ENCODE results near the gene VANGL1. TPM values are rescaled to one million over a fixed set of nuclear protein-coding genes. Genes with fewer than 3 reads are reported as not detected.

The VANGL1 gene
- 71.3 TPM for polyA plus RNA-seq (2013, experiment 1 of 2)
- 69.6 TPM for polyA plus RNA-seq (2013, experiment 2 of 2)

DNA sequence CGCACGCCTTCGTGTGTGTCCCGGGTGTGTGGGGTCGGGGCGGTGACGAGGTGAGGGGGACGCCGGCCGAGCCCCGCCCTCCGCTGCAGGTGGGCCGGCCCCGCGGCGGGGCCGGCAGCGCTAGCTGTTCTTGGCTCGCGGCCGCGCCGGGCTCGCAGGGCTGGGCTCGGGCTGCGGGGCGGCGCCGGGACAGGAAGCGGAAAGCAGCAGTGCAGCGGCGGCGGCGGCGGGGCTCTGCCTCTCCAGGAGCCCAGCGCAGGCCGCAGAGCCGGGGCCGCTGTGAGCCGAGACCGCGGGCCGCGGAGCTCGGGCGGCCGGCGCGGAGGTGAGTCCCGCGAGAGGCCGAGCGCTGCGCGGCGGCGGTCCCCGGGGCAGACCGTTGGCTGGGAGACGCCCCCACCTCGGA, at the start of gene VANGL1:
Gene VANGL1 (plus strand): TSS at position 209 of the 406 bp plus-strand sequence. CDS start 9,444 bp downstream, outside the sequence.
- H3K4me1 ChIP-seq (ENCODE audit: control insufficient read depth, low read depth, low read length) = peaks cover 14% of the 10 kb centered on the region
- H3K9ac ChIP-seq (ENCODE audit: low read length) = peak within 1 kb of the TSS; percentile 88
- peak within 1 kb of the TSS; percentile 97 for H3K4ac ChIP-seq (ENCODE audit: low read depth, low read length)
- H3K23ac ChIP-seq (ENCODE audit: low read length) = peak within 1 kb of the TSS; percentile 86
- no peak within 1 kb of the TSS for H2BK15ac ChIP-seq (replicated peaks; ENCODE audit: low read depth)
- H2BK5ac ChIP-seq (ENCODE audit: low read length) = peak within 1 kb of the TSS; percentile 60
- H3K56ac ChIP-seq (ENCODE audit: low read length) = peak within 1 kb of the TSS; percentile 88
- H3K79me1 ChIP-seq (ENCODE audit: low read length) = no peaks in the 10 kb centered on the region
- H4K8ac ChIP-seq (ENCODE audit: low read depth, low read length) = peak within 1 kb of the TSS; percentile 69
- H3K79me2 ChIP-seq (ENCODE audit: control insufficient read depth, insufficient read depth, low read length) = peaks cover 45% of the 10 kb centered on the region
- H3K4me3 ChIP-seq (ENCODE audit: low read length) = peak within 1 kb of the TSS; percentile 50
- DNase-seq = peak; percentile 83
- H3K18ac ChIP-seq (ENCODE audit: low read length) = peak within 1 kb of the TSS; percentile 94
- H3K27me3 ChIP-seq (ENCODE audit: insufficient read depth, low read length, poor library complexity) = no peaks in the 10 kb centered on the region
- H3K36me3 ChIP-seq (ENCODE audit: control insufficient read depth, insufficient read depth, low read length) = no peaks in the 10 kb centered on the region
- no peak within 1 kb of the TSS for H4K5ac ChIP-seq (ENCODE audit: low read length)
- WGBS (ENCODE audit: extremely low coverage, insufficient coverage, low lambda C conversion rate) = no CpG with 5 or more reads among the region's 61 CpGs
- H3K4me2 ChIP-seq (ENCODE audit: low read length) = peak within 1 kb of the TSS; percentile 77
- peak within 1 kb of the TSS; percentile 40 for H2BK120ac ChIP-seq (ENCODE audit: low read depth, low read length)
- H3K27ac ChIP-seq (ENCODE audit: low read depth, low read length) = peak within 1 kb of the TSS; percentile 97
- peak within 1 kb of the TSS; percentile 35 for H2AK5ac ChIP-seq (ENCODE audit: low read length)

DNA sequence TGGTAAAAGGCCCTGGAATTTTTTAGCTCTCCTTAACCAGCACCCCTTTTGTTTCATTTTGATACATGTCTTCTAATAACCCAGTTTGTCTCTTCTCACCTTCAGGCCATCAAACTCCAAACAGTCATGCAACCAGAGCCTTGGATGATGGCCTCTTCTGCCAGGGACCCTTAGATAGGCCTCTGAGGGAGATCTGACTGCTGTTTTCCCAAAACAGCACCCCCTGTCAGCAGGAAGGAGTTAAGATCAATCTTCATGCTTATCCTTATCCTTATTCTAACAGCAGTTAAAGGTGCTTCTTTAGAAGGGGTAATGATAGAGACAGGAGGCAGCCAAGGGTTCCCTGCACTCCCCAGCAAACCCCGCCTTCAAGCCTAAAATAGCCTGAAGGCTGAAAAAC, 49.5 kb upstream of the VANGL1 start:
- H3K9ac ChIP-seq (ENCODE audit: low read length) = no peak overlapping the region
- no peak overlapping the region for H2BK120ac ChIP-seq (ENCODE audit: low read depth, low read length)
- H3K36me3 ChIP-seq (ENCODE audit: control insufficient read depth, insufficient read depth, low read length) = no peaks in the 10 kb centered on the region
- no peak overlapping the region for H4K5ac ChIP-seq (ENCODE audit: low read length)
- no peaks in the 10 kb centered on the region for H3K27me3 ChIP-seq (ENCODE audit: insufficient read depth, low read length, poor library complexity)
- no peak overlapping the region for H3K27ac ChIP-seq (ENCODE audit: low read depth, low read length)
- no peak overlapping the region for H3K4me2 ChIP-seq (ENCODE audit: low read length)
- peaks cover 8% of the 10 kb centered on the region for H3K4me1 ChIP-seq (ENCODE audit: control insufficient read depth, low read depth, low read length)
- H3K79me1 ChIP-seq (ENCODE audit: low read length) = no peaks in the 10 kb centered on the region
- H2AK5ac ChIP-seq (ENCODE audit: low read length) = no peak overlapping the region
- H2BK5ac ChIP-seq (ENCODE audit: low read length) = no peak overlapping the region
- H3K4ac ChIP-seq (ENCODE audit: low read depth, low read length) = no peak overlapping the region
- no peak overlapping the region for H3K23ac ChIP-seq (ENCODE audit: low read length)
- no peak overlapping the region for H3K18ac ChIP-seq (ENCODE audit: low read length)
- H2BK15ac ChIP-seq (replicated peaks; ENCODE audit: low read depth) = no peak overlapping the region
- no peak overlapping the region for H3K4me3 ChIP-seq (ENCODE audit: low read length)
- H3K79me2 ChIP-seq (ENCODE audit: control insufficient read depth, insufficient read depth, low read length) = no peaks in the 10 kb centered on the region
- no peak overlapping the region for H4K8ac ChIP-seq (ENCODE audit: low read depth, low read length)
- no peak for DNase-seq
- H3K56ac ChIP-seq (ENCODE audit: low read length) = no peak overlapping the region
- no CpG with 5 or more reads among the region's 1 CpG for WGBS (ENCODE audit: extremely low coverage, insufficient coverage, low lambda C conversion rate)

DNA sequence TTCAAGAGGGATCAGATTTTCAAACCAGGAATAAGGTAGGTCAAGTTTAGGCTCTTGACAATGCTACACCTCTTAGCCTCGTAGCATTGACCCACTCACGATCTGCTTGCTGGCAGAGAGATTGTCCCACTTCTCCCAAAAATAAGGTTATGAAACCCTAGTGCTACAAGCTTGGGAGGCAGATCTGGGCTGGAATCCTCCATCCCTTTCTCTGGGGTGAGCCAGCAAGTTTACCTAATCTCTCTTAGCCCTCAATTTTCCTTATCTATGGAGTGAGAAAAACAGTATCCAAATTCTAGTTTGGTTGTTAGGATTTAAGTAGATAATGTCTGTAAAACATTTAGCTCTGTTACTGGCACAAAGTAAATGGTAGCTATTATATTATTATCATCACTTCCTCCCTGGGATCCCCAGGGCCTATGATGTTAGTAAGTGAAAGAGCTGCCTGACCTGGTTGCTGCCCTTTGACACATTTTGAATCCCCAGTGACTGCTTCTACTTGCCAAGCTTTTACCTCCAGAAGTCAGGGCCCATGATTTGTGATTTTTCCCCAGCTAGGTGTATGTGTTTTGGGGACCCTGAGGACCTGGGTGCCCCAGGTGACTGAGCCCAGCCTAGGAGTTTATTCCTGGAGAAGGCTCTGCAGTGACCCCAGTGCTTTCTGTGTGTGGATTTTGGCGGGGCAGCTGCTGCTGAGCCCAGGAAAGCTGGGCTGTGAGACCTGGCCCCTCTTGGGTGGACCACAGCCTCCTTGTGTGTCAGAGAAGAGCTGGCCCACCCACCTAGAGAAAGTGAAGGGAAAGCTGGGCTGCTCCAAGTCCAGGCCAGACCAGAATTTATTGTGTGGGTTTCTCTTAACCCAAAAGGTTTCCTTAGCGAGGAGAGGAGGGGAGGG, 48.2 kb upstream of the VANGL1 start:
- H3K27ac ChIP-seq (ENCODE audit: low read depth, low read length) = peak overlapping the region; percentile 57
- H2AK5ac ChIP-seq (ENCODE audit: low read length) = no peak overlapping the region
- no peak overlapping the region for H3K9ac ChIP-seq (ENCODE audit: low read length)
- H2BK120ac ChIP-seq (ENCODE audit: low read depth, low read length) = no peak overlapping the region
- H2BK5ac ChIP-seq (ENCODE audit: low read length) = peak overlapping the region; percentile 20
- DNase-seq = peak; percentile 67
- H3K27me3 ChIP-seq (ENCODE audit: insufficient read depth, low read length, poor library complexity) = no peaks in the 10 kb centered on the region
- no peaks in the 10 kb centered on the region for H3K36me3 ChIP-seq (ENCODE audit: control insufficient read depth, insufficient read depth, low read length)
- H3K4me3 ChIP-seq (ENCODE audit: low read length) = no peak overlapping the region
- no peaks in the 10 kb centered on the region for H3K79me2 ChIP-seq (ENCODE audit: control insufficient read depth, insufficient read depth, low read length)
- no peak overlapping the region for H2BK15ac ChIP-seq (replicated peaks; ENCODE audit: low read depth)
- no peak overlapping the region for H3K4ac ChIP-seq (ENCODE audit: low read depth, low read length)
- no peak overlapping the region for H4K8ac ChIP-seq (ENCODE audit: low read depth, low read length)
- no peaks in the 10 kb centered on the region for H3K79me1 ChIP-seq (ENCODE audit: low read length)
- H3K4me1 ChIP-seq (ENCODE audit: control insufficient read depth, low read depth, low read length) = peaks cover 8% of the 10 kb centered on the region
- WGBS (ENCODE audit: extremely low coverage, insufficient coverage, low lambda C conversion rate) = no CpG with 5 or more reads among the region's 4 CpGs
- peak overlapping the region; percentile 2 for H3K18ac ChIP-seq (ENCODE audit: low read length)
- no peak overlapping the region for H3K23ac ChIP-seq (ENCODE audit: low read length)
- no peak overlapping the region for H4K5ac ChIP-seq (ENCODE audit: low read length)
- H3K56ac ChIP-seq (ENCODE audit: low read length) = peak overlapping the region; percentile 56
- H3K4me2 ChIP-seq (ENCODE audit: low read length) = no peak overlapping the region

DNA sequence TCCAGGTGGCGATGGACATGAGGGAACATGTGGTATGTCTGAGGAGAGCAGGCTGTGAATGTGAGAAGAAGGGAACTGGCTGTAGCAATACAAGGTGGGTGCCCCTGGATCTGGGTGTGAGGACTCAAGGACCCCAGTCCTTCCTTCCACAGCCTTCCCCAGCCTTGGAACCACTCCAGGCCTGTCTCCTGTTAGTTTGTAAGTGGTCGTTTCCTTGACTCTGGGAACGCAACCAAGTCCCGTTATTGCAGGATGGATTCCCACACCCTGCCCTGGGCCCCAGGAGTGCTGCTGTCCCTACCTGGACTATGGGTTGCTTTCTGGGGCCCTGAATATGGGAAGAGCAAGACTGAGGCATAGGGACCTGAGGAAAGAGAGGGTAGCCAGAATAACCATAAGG, 47.2 kb upstream of the VANGL1 start:
- H2BK5ac ChIP-seq (ENCODE audit: low read length) = no peak overlapping the region
- no CpG with 5 or more reads among the region's 4 CpGs for WGBS (ENCODE audit: extremely low coverage, insufficient coverage, low lambda C conversion rate)

DNA sequence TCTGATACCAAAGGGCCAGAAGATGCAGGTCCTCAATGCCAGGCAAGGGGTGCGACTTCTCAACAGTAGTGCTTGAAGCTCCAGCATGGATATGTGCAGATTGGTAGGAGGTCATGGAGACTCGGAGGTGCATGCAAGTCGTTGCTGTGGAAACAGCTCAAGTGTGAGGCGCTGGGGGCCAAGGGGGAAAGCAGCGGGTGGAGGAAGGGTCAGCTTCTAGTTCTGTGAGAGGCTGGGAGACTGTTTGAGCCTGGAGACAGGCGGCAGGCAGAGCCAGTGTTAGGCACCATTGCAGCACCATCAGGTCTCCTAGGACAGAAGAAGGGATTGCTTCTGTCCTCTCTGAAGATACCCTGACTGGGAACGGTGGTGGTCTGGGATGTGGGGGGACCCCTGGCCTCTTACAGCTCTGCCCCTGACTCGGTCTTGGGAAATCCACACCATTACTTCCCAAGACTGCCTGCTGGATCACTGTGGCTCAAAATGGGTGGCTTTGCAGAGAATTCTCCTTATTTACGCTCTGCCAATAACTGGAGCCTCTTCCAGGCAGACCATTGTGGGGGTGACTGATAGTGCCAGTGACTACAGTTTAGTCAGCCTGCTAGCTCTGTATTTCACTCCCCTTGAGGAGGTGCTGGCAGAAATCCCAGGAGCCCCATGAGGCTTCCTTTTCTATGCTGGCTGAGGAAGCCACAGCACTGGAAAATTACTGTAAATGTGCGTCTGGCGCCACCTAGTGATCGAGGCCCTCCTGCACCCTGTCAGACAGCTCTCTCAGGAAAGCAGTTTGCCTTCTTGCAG, 46.3 kb upstream of the VANGL1 start:
- Histone ChIP-seq H3K23ac (ENCODE audit: low read length) (no peak overlapping the region), H2BK15ac (replicated peaks; ENCODE audit: low read depth) (no peak overlapping the region), H3K36me3 (ENCODE audit: control insufficient read depth, insufficient read depth, low read length) (no peaks in the 10 kb centered on the region), H3K56ac (ENCODE audit: low read length) (peak overlapping the region; percentile 65), H2BK120ac (ENCODE audit: low read depth, low read length) (no peak overlapping the region), H3K79me2 (ENCODE audit: control insufficient read depth, insufficient read depth, low read length) (no peaks in the 10 kb centered on the region), H3K18ac (ENCODE audit: low read length) (no peak overlapping the region), H3K4ac (ENCODE audit: low read depth, low read length) (no peak overlapping the region), H3K79me1 (ENCODE audit: low read length) (no peaks in the 10 kb centered on the region), H3K4me2 (ENCODE audit: low read length) (no peak overlapping the region), H3K4me3 (ENCODE audit: low read length) (no peak overlapping the region), H2AK5ac (ENCODE audit: low read length) (peak overlapping the region; percentile 83), H2BK5ac (ENCODE audit: low read length) (no peak overlapping the region), H4K5ac (ENCODE audit: low read length) (no peak overlapping the region), H4K8ac (ENCODE audit: low read depth, low read length) (no peak overlapping the region), H3K27ac (ENCODE audit: low read depth, low read length) (no peak overlapping the region), H3K4me1 (ENCODE audit: control insufficient read depth, low read depth, low read length) (peaks cover 8% of the 10 kb centered on the region), H3K9ac (ENCODE audit: low read length) (no peak overlapping the region), H3K27me3 (ENCODE audit: insufficient read depth, low read length, poor library complexity) (no peaks in the 10 kb centered on the region)
- peak; percentile 91 for DNase-seq
- no CpG with 5 or more reads among the region's 12 CpGs for WGBS (ENCODE audit: extremely low coverage, insufficient coverage, low lambda C conversion rate)

More for the DNA sequence above, 47.2 kb upstream of the VANGL1 start:
- H2BK15ac ChIP-seq (replicated peaks; ENCODE audit: low read depth) = no peak overlapping the region
- H2BK120ac ChIP-seq (ENCODE audit: low read depth, low read length) = no peak overlapping the region
- no peak overlapping the region for H3K4ac ChIP-seq (ENCODE audit: low read depth, low read length)
- no peak overlapping the region for H3K4me3 ChIP-seq (ENCODE audit: low read length)
- H3K27ac ChIP-seq (ENCODE audit: low read depth, low read length) = no peak overlapping the region
- H3K56ac ChIP-seq (ENCODE audit: low read length) = no peak overlapping the region
- H3K18ac ChIP-seq (ENCODE audit: low read length) = no peak overlapping the region
- H3K36me3 ChIP-seq (ENCODE audit: control insufficient read depth, insufficient read depth, low read length) = no peaks in the 10 kb centered on the region
- no peak overlapping the region for H3K4me2 ChIP-seq (ENCODE audit: low read length)
- no peak overlapping the region for H4K5ac ChIP-seq (ENCODE audit: low read length)
- no peak overlapping the region for H3K9ac ChIP-seq (ENCODE audit: low read length)
- no peak for DNase-seq
- no peak overlapping the region for H4K8ac ChIP-seq (ENCODE audit: low read depth, low read length)
- no peaks in the 10 kb centered on the region for H3K79me2 ChIP-seq (ENCODE audit: control insufficient read depth, insufficient read depth, low read length)
- peak overlapping the region; percentile 33 for H3K23ac ChIP-seq (ENCODE audit: low read length)
- H2AK5ac ChIP-seq (ENCODE audit: low read length) = peak overlapping the region; percentile 18
- no peaks in the 10 kb centered on the region for H3K27me3 ChIP-seq (ENCODE audit: insufficient read depth, low read length, poor library complexity)
- no peaks in the 10 kb centered on the region for H3K79me1 ChIP-seq (ENCODE audit: low read length)
- H3K4me1 ChIP-seq (ENCODE audit: control insufficient read depth, low read depth, low read length) = peaks cover 8% of the 10 kb centered on the region

All from mesendoderm (in vitro differentiated cells).